HG02870 (cell line): ENCODE data around the gene MSMB.

Experiments
- ATAC-seq: cut with Tn5 transposase; IDR thresholded peaks from one replicate; pipeline ENCODE4 v1.9.1; 2021; ENCODE audit warnings: mild to moderate bottlenecking, moderate library complexity; ENCODE audit not compliant: unreplicated experiment

The MSMB gene

GRCh38 chr10:46035923-46036849 lies 9.9 kb downstream of the MSMB start:
- no peak for ATAC-seq

- ATAC-seq = no peak
Measured at GRCh38 chr10:46033602-46034011, 12.5 kb downstream of the MSMB start.

- no peak for ATAC-seq
Measured at GRCh38 chr10:46031648-46032532, 14.2 kb downstream of the MSMB start.

- ATAC-seq = peak; percentile 95
Measured at GRCh38 chr10:46030091-46030937, 15.8 kb downstream of the MSMB start, which contains the start of gene NCOA4. Gene NCOA4, minus strand, starts transcription at chr10:46030623. Its CDS starts 13,943 bp downstream, at chr10:46016680.

GRCh38 chr10:46029461-46030030 lies 16.5 kb downstream of the MSMB start:
- ATAC-seq = no peak

GRCh38 chr10:46028584-46029460 lies 17.2 kb downstream of the MSMB start:
- ATAC-seq = no peak

GRCh38 chr10:46026106-46026505 lies 20.0 kb downstream of the MSMB start:
- ATAC-seq = no peak

GRCh38 chr10:46025406-46025805 lies 20.7 kb downstream of the MSMB start:
- no peak for ATAC-seq

- ATAC-seq = no peak
Measured at GRCh38 chr10:46024948-46025347, 21.1 kb downstream of the MSMB start.

- ATAC-seq = peak; percentile 84
Measured at GRCh38 chr10:46022978-46023702, 22.9 kb downstream of the MSMB start.

- no peak for ATAC-seq
Measured at GRCh38 chr10:46020344-46020657, 25.8 kb downstream of the MSMB start.

GRCh38 chr10:46019569-46020343 lies 26.3 kb downstream of the MSMB start:
- ATAC-seq = no peak

GRCh38 chr10:46019177-46019528 lies 26.9 kb downstream of the MSMB start:
- no peak for ATAC-seq

- ATAC-seq = no peak
Measured at GRCh38 chr10:46018453-46019176, 27.5 kb downstream of the MSMB start.

GRCh38 chr10:46017733-46018132 lies 28.3 kb downstream of the MSMB start:
- no peak for ATAC-seq

GRCh38 chr10:46016811-46017210 lies 29.3 kb downstream of the MSMB start:
- ATAC-seq = no peak

- no peak for ATAC-seq
Measured at GRCh38 chr10:46016190-46016589, 29.9 kb downstream of the MSMB start.
